Naive thymus-derived CD8-positive, alpha-beta T cell (primary cell): ENCODE measurements around the gene SORL1. TPM values are rescaled to one million over a fixed set of nuclear protein-coding genes. Genes with fewer than 3 reads are reported as not detected.

Source experiments
- ATAC-seq, 2 donors: fragments of 150-1000 bp; cut with Tn5 transposase in 1 of 2; sonication (Bioruptor Pico), chemical (Tn5 transposase) in 1 of 2; 1 replicate in 1 of 2; 2 replicates in 1 of 2; pipeline ENCODE4 v1.10.0; 2021; ENCODE audit warnings: mild to moderate bottlenecking in 2 of 2, moderate library complexity in 2 of 2
- POLR2A ChIA-PET: fragments of 350-600 bp; sonication (Branson Sonifier 250); formaldehyde crosslinking; loops from one replicate; lab custom pipeline; 2021; ENCODE audit warnings: antibody characterized with exemption; lab: Charles Lee
- DNase-seq, 10 donors: peaks; one replicate each; pipeline versions ENCODE4 v3.0.0 to v3.0.0-alpha.2; 2020 to 2022
- H3K27ac Mint-ChIP-seq, 10 donors: one replicate each; pipeline ENCODE4 v1.8.0; 2020 to 2022; ENCODE audit warnings: mild to moderate bottlenecking in 10 of 10, mixed read lengths in 10 of 10, moderate library complexity in 4 of 10, inconsistent platforms in 1 of 10
- H3K27me3 Mint-ChIP-seq, 5 donors: one replicate each; pipeline ENCODE4 v1.8.0; 2021 to 2022; ENCODE audit warnings: mixed read lengths in 5 of 5
- H3K36me3 Mint-ChIP-seq, 3 donors: one replicate each; pipeline ENCODE4 v1.8.0; 2020 to 2022; ENCODE audit warnings: mixed read lengths in 3 of 3, mild to moderate bottlenecking in 2 of 3, inconsistent platforms in 1 of 3
- H3K4me1 Mint-ChIP-seq, 4 donors: one replicate each; pipeline ENCODE4 v1.8.0; 2021 to 2022; ENCODE audit warnings: mixed read lengths in 4 of 4
- H3K4me3 Mint-ChIP-seq, 10 donors: one replicate each; pipeline ENCODE4 v1.8.0; 2020 to 2022; ENCODE audit warnings: mild to moderate bottlenecking in 10 of 10, mixed read lengths in 10 of 10, moderate library complexity in 6 of 10, inconsistent platforms in 1 of 10
- H3K9me3 Mint-ChIP-seq, 9 donors: one replicate each; pipeline ENCODE4 v1.8.0; 2020 to 2022; ENCODE audit warnings: mixed read lengths in 9 of 9, mild to moderate bottlenecking in 3 of 9, inconsistent platforms in 1 of 9, moderate library complexity in 1 of 9
- polyA plus RNA-seq, 3 donors: library from polyadenylated mRNA; unstranded; fragments of 300-500 nt; fragmentation: Illumina TruSeq; gene quantifications; one replicate each; pipeline ENCODE4 v1.2.3, GENCODE V29; 2021
- total RNA-seq, 8 experiments: library from RNA in 2 of 8; stranded (reverse) in 2 of 8; gene quantifications; one replicate each; pipeline ENCODE4 v1.2.3 and lab custom pipeline; 2021 to 2026

The SORL1 gene
- total and polyA plus RNA-seq, 5 experiments from 2014 or later, result 157 to 419 (median 230) TPM

GRCh38 chr11:121582296-121582695, 130.2 kb downstream of the SORL1 start:
- ATAC-seq, result peak; percentile 33 to 62
- H3K36me3 Mint-ChIP-seq, result peaks cover 36 to 98% (median 43%) of the 10 kb centered on the region in 3 donors
- POLR2A ChIA-PET, result interaction anchor here (1.0 kb wide), 1 partner anchor 9 kb away, joined by 3 read pairs; no protein-coding TSS in a partner anchor
- DNase-seq, result peak in 1 of 10 donors; percentile 8
- H3K4me1 Mint-ChIP-seq, result peaks cover 13 to 41% (median 20%) of the 10 kb centered on the region in 4 donors
- H3K9me3 Mint-ChIP-seq, result peaks cover 0 to 9% (median 2%) of the 10 kb centered on the region in 9 donors
- H3K4me3 Mint-ChIP-seq, result peak overlapping the region in 2 of 10 donors; percentile 1 to 38
- H3K27me3 Mint-ChIP-seq, result no peaks in the 10 kb centered on the region
- peak overlapping the region; percentile 68 to 94 (median 88) for H3K27ac Mint-ChIP-seq

GRCh38 chr11:121583825-121584224, 131.7 kb downstream of the SORL1 start:
- H3K36me3 Mint-ChIP-seq, result peaks cover 22 to 98% (median 32%) of the 10 kb centered on the region in 3 donors
- POLR2A ChIA-PET, result interaction anchor here (0.7 kb wide), 1 partner anchor 40 kb away, joined by 3 read pairs; no protein-coding TSS in a partner anchor
- H3K9me3 Mint-ChIP-seq, result peaks cover 0 to 9% (median 2%) of the 10 kb centered on the region in 9 donors
- DNase-seq (no peak), ATAC-seq (no peak)
- no peaks in the 10 kb centered on the region for H3K27me3 Mint-ChIP-seq
- H3K4me1 Mint-ChIP-seq, result peaks cover 10 to 42% (median 20%) of the 10 kb centered on the region in 4 donors
- H3K4me3 Mint-ChIP-seq, result no peak overlapping the region
- H3K27ac Mint-ChIP-seq, result peak overlapping the region; percentile 4 to 94 (median 79)

GRCh38 chr11:121586750-121587149, 134.6 kb downstream of the SORL1 start:
- Mint-ChIP-seq H3K4me1 (peaks cover 16 to 57% (median 24%) of the 10 kb centered on the region in 4 donors), H3K36me3 (peaks cover 4 to 98% (median 23%) of the 10 kb centered on the region in 3 donors), H3K4me3 (no peak overlapping the region), H3K27me3 (no peaks in the 10 kb centered on the region), H3K27ac (peak overlapping the region in 7 of 10 donors; percentile 5 to 82 (median 74)), H3K9me3 (no peaks in the 10 kb centered on the region)
- DNase-seq (no peak), ATAC-seq (no peak)
- POLR2A ChIA-PET, result no interaction called here

GRCh38 chr11:121587182-121587581, 135.1 kb downstream of the SORL1 start:
- DNase-seq (no peak), ATAC-seq (no peak)
- POLR2A ChIA-PET, result no interaction called here
- Mint-ChIP-seq H3K9me3 (no peaks in the 10 kb centered on the region), H3K27me3 (no peaks in the 10 kb centered on the region), H3K4me1 (peaks cover 16 to 53% (median 22%) of the 10 kb centered on the region in 4 donors), H3K4me3 (no peak overlapping the region), H3K36me3 (peaks cover 7 to 98% (median 23%) of the 10 kb centered on the region in 3 donors), H3K27ac (peak overlapping the region in 6 of 10 donors; percentile 5 to 82 (median 67))

GRCh38 chr11:121588747-121589146, 136.6 kb downstream of the SORL1 start:
- H3K4me1 Mint-ChIP-seq, result peaks cover 8 to 38% (median 18%) of the 10 kb centered on the region in 4 donors
- no peaks in the 10 kb centered on the region for H3K27me3 Mint-ChIP-seq
- POLR2A ChIA-PET, result interaction anchor here (1.3 kb wide), 1 partner anchor 142 kb away, joined by 3 read pairs; no protein-coding TSS in a partner anchor
- no peak overlapping the region for H3K4me3 Mint-ChIP-seq
- H3K36me3 Mint-ChIP-seq, result peaks cover 11 to 98% (median 35%) of the 10 kb centered on the region in 3 donors
- ATAC-seq (no peak), DNase-seq (no peak)
- H3K9me3 Mint-ChIP-seq, result no peaks in the 10 kb centered on the region
- H3K27ac Mint-ChIP-seq, result peak overlapping the region in 9 of 10 donors; percentile 43 to 91 (median 77)

GRCh38 chr11:121589946-121590537, 137.9 kb downstream of the SORL1 start:
- peaks cover 11 to 98% (median 41%) of the 10 kb centered on the region in 3 donors for H3K36me3 Mint-ChIP-seq
- peaks cover 7 to 32% (median 18%) of the 10 kb centered on the region in 4 donors for H3K4me1 Mint-ChIP-seq
- H3K27ac Mint-ChIP-seq, result peak overlapping the region; percentile 42 to 91 (median 80)
- H3K4me3 Mint-ChIP-seq, result peak overlapping the region in 1 of 10 donors; percentile 30
- ATAC-seq (no peak), DNase-seq (peak in 1 of 10 donors; percentile 16)
- no peaks in the 10 kb centered on the region for H3K27me3 Mint-ChIP-seq
- POLR2A ChIA-PET, result no interaction called here
- H3K9me3 Mint-ChIP-seq, result no peaks in the 10 kb centered on the region

- Mint-ChIP-seq H3K27ac (peak overlapping the region; percentile 42 to 85 (median 72)), H3K36me3 (peaks cover 11 to 98% (median 46%) of the 10 kb centered on the region in 3 donors), H3K9me3 (no peaks in the 10 kb centered on the region), H3K27me3 (no peaks in the 10 kb centered on the region), H3K4me1 (peaks cover 7 to 32% (median 18%) of the 10 kb centered on the region in 4 donors), H3K4me3 (no peak overlapping the region)
- POLR2A ChIA-PET, result interaction anchor here (0.9 to 1.1 kb wide), 2 partner anchors 138 to 271 kb away, joined by 3 read pairs; partner anchors contain the start of genes SORL1 and SORL1-AS1
- DNase-seq, result no peak
- peak; percentile 23 to 26 for ATAC-seq
Measured at GRCh38 chr11:121590772-121591404, 138.8 kb downstream of the SORL1 start.

- Mint-ChIP-seq H3K27me3 (no peaks in the 10 kb centered on the region), H3K4me1 (peaks cover 4 to 28% (median 16%) of the 10 kb centered on the region in 4 donors), H3K9me3 (no peaks in the 10 kb centered on the region), H3K4me3 (no peak overlapping the region), H3K27ac (peak overlapping the region in 9 of 10 donors; percentile 23 to 84 (median 54)), H3K36me3 (peaks cover 11 to 98% (median 47%) of the 10 kb centered on the region in 3 donors)
- POLR2A ChIA-PET, result interaction anchor here (0.9 to 1.1 kb wide), 2 partner anchors 139 to 271 kb away, joined by 3 read pairs; partner anchors contain the start of genes SORL1 and SORL1-AS1
- ATAC-seq, result peak; percentile 87 to 88
- peak; percentile 17 to 83 (median 72) for DNase-seq
Measured at GRCh38 chr11:121591405-121592033, 139.4 kb downstream of the SORL1 start.

- no peak for ATAC-seq
- no peaks in the 10 kb centered on the region for H3K27me3 Mint-ChIP-seq
- H3K4me1 Mint-ChIP-seq, result peaks cover 8 to 28% (median 18%) of the 10 kb centered on the region in 4 donors
- DNase-seq, result no peak
- H3K4me3 Mint-ChIP-seq, result no peak overlapping the region
- peaks cover 11 to 98% (median 53%) of the 10 kb centered on the region in 3 donors for H3K36me3 Mint-ChIP-seq
- H3K9me3 Mint-ChIP-seq, result no peaks in the 10 kb centered on the region
- peak overlapping the region in 2 of 10 donors; percentile 4 to 35 for H3K27ac Mint-ChIP-seq
- POLR2A ChIA-PET, result no interaction called here
Measured at GRCh38 chr11:121592708-121593107, 140.6 kb downstream of the SORL1 start.

GRCh38 chr11:121595717-121596161, 143.6 kb downstream of the SORL1 start:
- Mint-ChIP-seq H3K27me3 (no peaks in the 10 kb centered on the region), H3K4me3 (no peak overlapping the region), H3K9me3 (no peaks in the 10 kb centered on the region), H3K4me1 (peaks cover 6 to 32% (median 12%) of the 10 kb centered on the region in 4 donors), H3K27ac (peak overlapping the region in 1 of 10 donors; percentile 56), H3K36me3 (peaks cover 26 to 94% (median 61%) of the 10 kb centered on the region in 3 donors)
- DNase-seq (no peak), ATAC-seq (no peak)
- POLR2A ChIA-PET, result interaction anchor here (0.8 kb wide), 1 partner anchor 304 kb away, joined by 3 read pairs; no protein-coding TSS in a partner anchor

GRCh38 chr11:121596195-121597155, 144.4 kb downstream of the SORL1 start:
- ATAC-seq, result no peak
- Mint-ChIP-seq H3K27ac (peak overlapping the region in 1 of 10 donors; percentile 35), H3K9me3 (no peaks in the 10 kb centered on the region), H3K4me3 (no peak overlapping the region), H3K27me3 (no peaks in the 10 kb centered on the region), H3K4me1 (peaks cover under 1 to 26% (median 9%) of the 10 kb centered on the region in 4 donors), H3K36me3 (peaks cover 26 to 89% (median 59%) of the 10 kb centered on the region in 3 donors)
- no peak for DNase-seq
- POLR2A ChIA-PET, result no interaction called here
